ENCODE results near the gene LRIG2. TPM values are rescaled to one million over a fixed set of nuclear protein-coding genes. Genes with fewer than 3 reads are reported as not detected.
"Not testable (repeated sequence)": the region's sequence is repeated elsewhere in the genome, so short reads cannot be mapped to it uniquely, and the experiment has no call there.

Gene LRIG2
- total RNA-seq, 1 experiment from 2014 or later: 16.9 TPM

- Histone ChIP-seq H3K36me3 (no peaks in the 10 kb centered on the region), H3K4me1 (peaks cover 8% of the 10 kb centered on the region; the same call in 1 of the 2 replicates), H3K27me3 (no peaks in the 10 kb centered on the region; the same call in 1 of the 2 replicates), H3K4me3 (peak overlapping the region; percentile 8), H3K9me3 (replicated peaks) (no peaks in the 10 kb centered on the region), H3K27ac (peak overlapping the region; percentile 62)
- DNase-seq: peak; percentile 75 to 88
Observed at GRCh38 chr1:113042285-113043143, 30.5 kb upstream of the LRIG2 start.

GRCh38 chr1:113043144-113043488 lies 29.9 kb upstream of the LRIG2 start:
- H3K4me3 ChIP-seq; H3K4me1 ChIP-seq; H3K9me3 ChIP-seq (replicated peaks); DNase-seq; H3K36me3 ChIP-seq; H3K27me3 ChIP-seq: not testable (repeated sequence)
- H3K27ac ChIP-seq: peak overlapping the region; percentile 62

- DNase-seq: no peak
- Histone ChIP-seq H3K4me1 (peaks cover 5% of the 10 kb centered on the region; the same call in 1 of the 2 replicates), H3K9me3 (replicated peaks) (no peaks in the 10 kb centered on the region), H3K36me3 (no peaks in the 10 kb centered on the region), H3K27ac (no peak overlapping the region), H3K27me3 (no peaks in the 10 kb centered on the region; the same call in 1 of the 2 replicates), H3K4me3 (no peak overlapping the region)
Observed at GRCh38 chr1:113046569-113046968, 26.4 kb upstream of the LRIG2 start.

- H3K9me3 ChIP-seq (replicated peaks): no peaks in the 10 kb centered on the region
- H3K4me3 ChIP-seq: no peak overlapping the region
- no peaks in the 10 kb centered on the region; the same call in 1 of the 2 replicates for H3K27me3 ChIP-seq
- H3K36me3 ChIP-seq: no peaks in the 10 kb centered on the region
- DNase-seq: no peak
- no peak overlapping the region for H3K27ac ChIP-seq
- no peaks in the 10 kb centered on the region for H3K4me1 ChIP-seq
Observed at GRCh38 chr1:113048064-113048463, 24.9 kb upstream of the LRIG2 start.

GRCh38 chr1:113053344-113054126 lies 19.5 kb upstream of the LRIG2 start:
- no peaks in the 10 kb centered on the region for H3K36me3 ChIP-seq
- DNase-seq: no peak
- H3K27ac ChIP-seq: no peak overlapping the region
- H3K9me3 ChIP-seq (replicated peaks): no peaks in the 10 kb centered on the region
- H3K4me1 ChIP-seq: peaks cover 6% of the 10 kb centered on the region; the same call in 1 of the 2 replicates
- H3K4me3 ChIP-seq: no peak overlapping the region
- no peaks in the 10 kb centered on the region for H3K27me3 ChIP-seq

GRCh38 chr1:113055570-113055969 lies 17.4 kb upstream of the LRIG2 start:
- Histone ChIP-seq H3K4me1 (peaks cover 10% of the 10 kb centered on the region; the same call in 1 of the 2 replicates), H3K27ac (no peak overlapping the region), H3K27me3 (no peaks in the 10 kb centered on the region), H3K9me3 (replicated peaks) (no peaks in the 10 kb centered on the region), H3K4me3 (no peak overlapping the region), H3K36me3 (no peaks in the 10 kb centered on the region)
- DNase-seq: no peak

GRCh38 chr1:113057006-113057405 lies 16.0 kb upstream of the LRIG2 start:
- no peaks in the 10 kb centered on the region for H3K36me3 ChIP-seq
- DNase-seq: peak; percentile 43 to 52
- H3K4me3 ChIP-seq: no peak overlapping the region
- no peaks in the 10 kb centered on the region for H3K9me3 ChIP-seq (replicated peaks)
- H3K27ac ChIP-seq: no peak overlapping the region
- peaks cover 10% of the 10 kb centered on the region; the same call in 1 of the 2 replicates for H3K4me1 ChIP-seq
- H3K27me3 ChIP-seq: no peaks in the 10 kb centered on the region

GRCh38 chr1:113058941-113059706 lies 13.9 kb upstream of the LRIG2 start:
- no peaks in the 10 kb centered on the region for H3K36me3 ChIP-seq
- H3K27me3 ChIP-seq: no peaks in the 10 kb centered on the region
- peaks cover 10% of the 10 kb centered on the region; the same call in 1 of the 2 replicates for H3K4me1 ChIP-seq
- no peak overlapping the region for H3K4me3 ChIP-seq
- H3K9me3 ChIP-seq (replicated peaks): no peaks in the 10 kb centered on the region
- H3K27ac ChIP-seq: no peak overlapping the region
- DNase-seq: peak; percentile 23 to 47

GRCh38 chr1:113063456-113063855 lies 9.5 kb upstream of the LRIG2 start:
- H3K27me3 ChIP-seq, DNase-seq, H3K27ac ChIP-seq: not testable (repeated sequence)

GRCh38 chr1:113072141-113072756 lies 749 bp upstream of the LRIG2 start:
- DNase-seq: no peak
- H3K27me3 ChIP-seq: no peaks in the 10 kb centered on the region
- H3K36me3 ChIP-seq: peaks cover under 1% of the 10 kb centered on the region
- peaks cover 9% of the 10 kb centered on the region; the same call in 1 of the 2 replicates for H3K4me1 ChIP-seq
- H3K27ac ChIP-seq: no peak overlapping the region
- no peaks in the 10 kb centered on the region for H3K9me3 ChIP-seq (replicated peaks)
- peak overlapping the region; percentile 72 for H3K4me3 ChIP-seq

More at GRCh38 chr1:113063456-113063855, 9.5 kb upstream of the LRIG2 start:
- H3K36me3 ChIP-seq; H3K4me3 ChIP-seq; H3K4me1 ChIP-seq; H3K9me3 ChIP-seq (replicated peaks): not testable (repeated sequence)

GRCh38 chr1:113073479-113073950 lies 517 bp downstream of the LRIG2 start:
- H3K27me3 ChIP-seq: no peaks in the 10 kb centered on the region
- peak in 1 of 2 experiments; percentile 64 for DNase-seq
- peaks cover 9% of the 10 kb centered on the region; the same call in 1 of the 2 replicates for H3K4me1 ChIP-seq
- peaks cover 7% of the 10 kb centered on the region for H3K36me3 ChIP-seq
- H3K4me3 ChIP-seq: peak overlapping the region; percentile 72
- peak overlapping the region; percentile 66 for H3K27ac ChIP-seq
- H3K9me3 ChIP-seq (replicated peaks): no peaks in the 10 kb centered on the region

- H3K27ac ChIP-seq: no peak overlapping the region
- peaks cover 7% of the 10 kb centered on the region for H3K36me3 ChIP-seq
Observed at GRCh38 chr1:113074237-113074636, 1.2 kb downstream of the LRIG2 start.

GRCh38 chr1:113077978-113078377 lies 5.0 kb downstream of the LRIG2 start:
- not testable (repeated sequence) for H3K9me3 ChIP-seq (replicated peaks); H3K4me1 ChIP-seq; H3K27ac ChIP-seq; H3K4me3 ChIP-seq; DNase-seq; H3K27me3 ChIP-seq
- peaks cover 21% of the 10 kb centered on the region for H3K36me3 ChIP-seq

More at GRCh38 chr1:113074237-113074636, 1.2 kb downstream of the LRIG2 start:
- Histone ChIP-seq H3K9me3 (replicated peaks) (no peaks in the 10 kb centered on the region), H3K4me1 (peaks cover 9% of the 10 kb centered on the region; the same call in 1 of the 2 replicates), H3K27me3 (no peaks in the 10 kb centered on the region), H3K4me3 (peak overlapping the region; percentile 72)
- no peak for DNase-seq

GRCh38 chr1:113086541-113086940 lies 13.5 kb downstream of the LRIG2 start:
- H3K27me3 ChIP-seq: no peaks in the 10 kb centered on the region
- H3K27ac ChIP-seq: no peak overlapping the region
- no peaks in the 10 kb centered on the region for H3K4me1 ChIP-seq
- H3K4me3 ChIP-seq: no peak overlapping the region
- no peak for DNase-seq
- H3K9me3 ChIP-seq (replicated peaks): no peaks in the 10 kb centered on the region
- peaks cover 14% of the 10 kb centered on the region for H3K36me3 ChIP-seq
